H9 (cell line): ENCODE results near the gene LRMDA. TPM values are rescaled to one million over a fixed set of nuclear protein-coding genes. Genes with fewer than 3 reads are reported as not detected.

Experiments used
- DNase-seq: peaks from one replicate; pipeline ENCODE4 v3.0.0-alpha.2; 2017
- H2AFZ ChIP-seq: one replicate; pipeline ENCODE4 v1.6.1; 2013; ENCODE audit warnings: mild to moderate bottlenecking, low read length, control low read depth, moderate library complexity
- H2AK5ac ChIP-seq: 2 replicates; pipeline ENCODE4 v1.6.1; 2013; ENCODE audit warnings: low read length, control low read depth, mixed read lengths; ENCODE audit not compliant: insufficient read length
- H2BK120ac ChIP-seq: one replicate; pipeline ENCODE4 v1.6.1; 2013; ENCODE audit warnings: low read depth, mild to moderate bottlenecking, low read length, control low read depth, inconsistent platforms; ENCODE audit not compliant: poor library complexity, severe bottlenecking
- H2BK12ac ChIP-seq: 2 replicates; pipeline ENCODE4 v1.6.1; 2013; ENCODE audit warnings: low read length, control low read depth, mixed read lengths, low read depth; ENCODE audit not compliant: insufficient read length
- H2BK15ac ChIP-seq: 2 replicates; pipeline ENCODE4 v1.6.1; 2013; ENCODE audit warnings: low read depth, low read length, control low read depth
- H2BK20ac ChIP-seq: one replicate; pipeline ENCODE4 v1.6.1; 2013; ENCODE audit warnings: low read depth, mild to moderate bottlenecking, low read length, control low read depth, inconsistent platforms; ENCODE audit not compliant: poor library complexity, severe bottlenecking
- H2BK5ac ChIP-seq: 2 replicates; pipeline ENCODE4 v1.6.1; 2013; ENCODE audit warnings: low read length, control low read depth, mixed read lengths; ENCODE audit not compliant: insufficient read length
- H3K14ac ChIP-seq: 2 replicates; pipeline ENCODE4 v1.6.1; 2013; ENCODE audit warnings: low read length, control low read depth; ENCODE audit not compliant: insufficient read depth
- H3K18ac ChIP-seq: 2 replicates; pipeline ENCODE4 v1.6.1; 2013; ENCODE audit warnings: low read depth, mild to moderate bottlenecking, mixed read lengths, low read length, control low read depth; ENCODE audit not compliant: insufficient read length
- H3K23ac ChIP-seq: 2 replicates; pipeline ENCODE4 v1.6.1; 2013; ENCODE audit warnings: low read length, control low read depth, mixed read lengths, low read depth; ENCODE audit not compliant: insufficient read length
- H3K23me2 ChIP-seq: 2 replicates; pipeline ENCODE4 v1.6.1; 2013; ENCODE audit warnings: low read depth, mild to moderate bottlenecking, mixed read lengths, low read length, control low read depth; ENCODE audit not compliant: insufficient read length, poor library complexity, severe bottlenecking
- H3K27ac ChIP-seq: 2 replicates; pipeline ENCODE4 v1.5.1; 2013; ENCODE audit warnings: low read length, control low read depth, mixed read lengths, low read depth; ENCODE audit not compliant: insufficient read length
- H3K27me3 ChIP-seq: 2 replicates; pipeline ENCODE4 v1.6.1; 2013; ENCODE audit warnings: low read length, control low read depth, inconsistent platforms; ENCODE audit not compliant: insufficient read depth
- H3K4ac ChIP-seq: 2 replicates; pipeline ENCODE4 v1.6.1; 2013; ENCODE audit warnings: low read depth, mild to moderate bottlenecking, control low read depth, inconsistent platforms, low read length, moderate library complexity
- H3K4me1 ChIP-seq: 2 replicates; pipeline ENCODE4 v1.6.1; 2013; ENCODE audit warnings: low read length, control low read depth, inconsistent platforms; ENCODE audit not compliant: insufficient read depth
- H3K4me2 ChIP-seq: 2 replicates; pipeline ENCODE4 v1.6.1; 2013; ENCODE audit warnings: low read length, control low read depth, mixed read lengths; ENCODE audit not compliant: insufficient read length, insufficient read depth
- H3K56ac ChIP-seq: 2 replicates; pipeline ENCODE4 v1.6.1; 2013; ENCODE audit warnings: low read depth, mild to moderate bottlenecking, mixed read lengths, low read length, control low read depth; ENCODE audit not compliant: insufficient read length
- H3K79me1 ChIP-seq: 2 replicates; pipeline ENCODE4 v1.6.1; 2013; ENCODE audit warnings: low read depth, mild to moderate bottlenecking, moderate library complexity, low read length, control low read depth, inconsistent platforms; ENCODE audit not compliant: insufficient read depth, poor library complexity, severe bottlenecking
- H3K79me2 ChIP-seq: 2 replicates; pipeline ENCODE4 v1.6.1; 2013; ENCODE audit warnings: low read length, control low read depth, inconsistent platforms; ENCODE audit not compliant: insufficient read depth
- H3K9ac ChIP-seq: 2 replicates; pipeline ENCODE4 v1.6.1; 2013; ENCODE audit warnings: low read length, control low read depth, mixed read lengths; ENCODE audit not compliant: insufficient read length; ENCODE audit errors: extremely low read depth
- H3K9me3 ChIP-seq: one replicate; pipeline ENCODE4 v1.6.1; 2013; ENCODE audit warnings: low read depth, low read length, inconsistent platforms; ENCODE audit not compliant: control insufficient read depth
- H3T11ph ChIP-seq: one replicate; pipeline ENCODE4 v1.6.1; 2013; ENCODE audit warnings: mild to moderate bottlenecking, low read length, control low read depth, inconsistent platforms
- H4K20me1 ChIP-seq: one replicate; pipeline ENCODE4 v1.6.1; 2013; ENCODE audit not compliant: control insufficient read depth, insufficient read length, insufficient read depth
- H4K5ac ChIP-seq: 2 replicates; pipeline ENCODE4 v1.6.1; 2013; ENCODE audit warnings: low read depth, mild to moderate bottlenecking, mixed read lengths, low read length, control low read depth; ENCODE audit not compliant: insufficient read length
- H4K8ac ChIP-seq: replicated peaks from 2 replicates; pipeline ENCODE4 v1.6.1; 2013; ENCODE audit warnings: low read length, control low read depth, mixed read lengths, low read depth; ENCODE audit not compliant: insufficient read length
- H4K91ac ChIP-seq: 2 replicates; pipeline ENCODE4 v1.6.1; 2013; ENCODE audit warnings: low read depth, mild to moderate bottlenecking, moderate library complexity, mixed read lengths, low read length, control low read depth; ENCODE audit not compliant: insufficient read length
- H3K27ac Mint-ChIP-seq, 3 experiments: 2 replicates in 2 of 3; 3 replicates in 1 of 3; pipeline ENCODE4 v1.8.0; 2020 to 2021; ENCODE audit warnings: mixed read lengths in 3 of 3, mild to moderate bottlenecking in 1 of 3, moderate library complexity in 1 of 3
- H3K27me3 Mint-ChIP-seq: 2 replicates; pipeline ENCODE4 v1.8.0; 2021; ENCODE audit warnings: low read depth, mild to moderate bottlenecking, moderate library complexity, mixed read lengths
- H3K36me3 Mint-ChIP-seq, 3 experiments: 2 replicates in 2 of 3; 3 replicates in 1 of 3; pipeline ENCODE4 v1.8.0; 2020 to 2021; ENCODE audit warnings: low read depth in 3 of 3, mixed read lengths in 3 of 3; ENCODE audit not compliant: insufficient read depth in 1 of 3
- H3K4me1 Mint-ChIP-seq, 2 experiments: 2 replicates each; pipeline ENCODE4 v1.8.0; 2020; ENCODE audit warnings: mixed read lengths in 2 of 2
- H3K4me3 Mint-ChIP-seq, 2 experiments: 2 replicates in 1 of 2; 3 replicates in 1 of 2; pipeline ENCODE4 v1.8.0; 2020 to 2021; ENCODE audit warnings: mild to moderate bottlenecking in 2 of 2, mixed read lengths in 2 of 2, moderate library complexity in 1 of 2
- H3K9me3 Mint-ChIP-seq, 2 experiments: 2 replicates in 1 of 2; 3 replicates in 1 of 2; pipeline ENCODE4 v1.8.0; 2020; ENCODE audit warnings: mild to moderate bottlenecking in 2 of 2, mixed read lengths in 2 of 2, moderate library complexity in 1 of 2
- WGBS: extraction: QIAGEN DNeasy Blood & Tissue Kit; methylation state at CpG from one replicate; pipeline ENCODE4 v1.1.7; 2013; ENCODE audit warnings: missing lambda C conversion rate, low lambda C conversion rate, mixed read lengths; ENCODE audit not compliant: insufficient read length; ENCODE audit errors: extremely low coverage; 5-methylcytosine and 5-hydroxymethylcytosine counted together
- total RNA-seq: library from RNA; stranded (reverse); gene quantifications from 2 replicates; pipeline ENCODE4 v1.2.1, GENCODE V29; 2021
- TF ChIP-seq, protein P1 (sequence below): fragments of 200-600 bp; sonication (generic); conservative IDR thresholded peaks from 3 replicates; pipeline ENCODE4 v1.8.0; 2021; ENCODE audit warnings: antibody characterized with exemption, mild to moderate bottlenecking

The LRMDA gene
- total RNA-seq, 1 experiment from 2014 or later = 1.8 TPM

- Histone ChIP-seq H2BK120ac (no peak overlapping the region), H2AK5ac (no peak overlapping the region), H3K27ac (no peak overlapping the region), H2BK20ac (no peak overlapping the region), H3K9me3 (no peaks in the 10 kb centered on the region), H3K79me1 (no peaks in the 10 kb centered on the region), H2AFZ (no peak overlapping the region), H3K56ac (no peak overlapping the region), H3K23me2 (no peaks in the 10 kb centered on the region), H3K4ac (no peak overlapping the region), H2BK12ac (no peak overlapping the region), H3T11ph (no peak overlapping the region), H3K23ac (no peak overlapping the region), H3K9ac (no peak overlapping the region), H4K20me1 (no peaks in the 10 kb centered on the region), H4K91ac (no peak overlapping the region), H4K5ac (no peak overlapping the region), H2BK5ac (no peak overlapping the region), H3K14ac (no peak overlapping the region), H4K8ac (no peak overlapping the region), H3K79me2 (no peaks in the 10 kb centered on the region), H3K18ac (no peak overlapping the region), H3K4me2 (no peak overlapping the region), H3K4me1 (peaks cover 2% of the 10 kb centered on the region; the same call in 1 of the 2 replicates), H2BK15ac (no peak overlapping the region), H3K27me3 (no peaks in the 10 kb centered on the region)
- peaks cover 13 to 22% of the 10 kb centered on the region in 2 experiments for H3K4me1 Mint-ChIP-seq
- peak overlapping the region in 1 of 3 experiments; percentile 32; a peak in 1 of 7 replicates for H3K27ac Mint-ChIP-seq
- H3K36me3 Mint-ChIP-seq = peaks cover 4 to 6% (median 6%) of the 10 kb centered on the region in 3 experiments; a peak in 4 of 7 replicates
- no CpG with 5 or more reads among the region's 23 CpGs for WGBS
- H3K9me3 Mint-ChIP-seq = peaks cover 7 to 9% of the 10 kb centered on the region in 2 experiments; a peak in 2 of 5 replicates
- no peaks in the 10 kb centered on the region for H3K27me3 Mint-ChIP-seq
- H3K4me3 Mint-ChIP-seq = no peak overlapping the region
- TF ChIP-seq, protein P1, sequence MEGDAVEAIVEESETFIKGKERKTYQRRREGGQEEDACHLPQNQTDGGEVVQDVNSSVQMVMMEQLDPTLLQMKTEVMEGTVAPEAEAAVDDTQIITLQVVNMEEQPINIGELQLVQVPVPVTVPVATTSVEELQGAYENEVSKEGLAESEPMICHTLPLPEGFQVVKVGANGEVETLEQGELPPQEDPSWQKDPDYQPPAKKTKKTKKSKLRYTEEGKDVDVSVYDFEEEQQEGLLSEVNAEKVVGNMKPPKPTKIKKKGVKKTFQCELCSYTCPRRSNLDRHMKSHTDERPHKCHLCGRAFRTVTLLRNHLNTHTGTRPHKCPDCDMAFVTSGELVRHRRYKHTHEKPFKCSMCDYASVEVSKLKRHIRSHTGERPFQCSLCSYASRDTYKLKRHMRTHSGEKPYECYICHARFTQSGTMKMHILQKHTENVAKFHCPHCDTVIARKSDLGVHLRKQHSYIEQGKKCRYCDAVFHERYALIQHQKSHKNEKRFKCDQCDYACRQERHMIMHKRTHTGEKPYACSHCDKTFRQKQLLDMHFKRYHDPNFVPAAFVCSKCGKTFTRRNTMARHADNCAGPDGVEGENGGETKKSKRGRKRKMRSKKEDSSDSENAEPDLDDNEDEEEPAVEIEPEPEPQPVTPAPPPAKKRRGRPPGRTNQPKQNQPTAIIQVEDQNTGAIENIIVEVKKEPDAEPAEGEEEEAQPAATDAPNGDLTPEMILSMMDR = no peak
- no peak for DNase-seq
These were observed 603.2 kb downstream of the LRMDA start for GRCh38 chr10:76034353-76035205.
